Stimulated activated CD8-positive, alpha-beta memory T cell treated with anti-CD3 and anti-CD28 coated beads, Interleukin-4, amount 100 ng/mL, for 48 hours (primary cell): Measurements from ENCODE around the gene LRIT1.
"Not testable (repeated sequence)": the region's sequence is repeated elsewhere in the genome, so short reads cannot be mapped to it uniquely, and the experiment has no call there.

Source experiments
- DNase-seq: peaks from one replicate; pipeline ENCODE4 v3.0.0-alpha.2; 2020

The LRIT1 gene, protein sequence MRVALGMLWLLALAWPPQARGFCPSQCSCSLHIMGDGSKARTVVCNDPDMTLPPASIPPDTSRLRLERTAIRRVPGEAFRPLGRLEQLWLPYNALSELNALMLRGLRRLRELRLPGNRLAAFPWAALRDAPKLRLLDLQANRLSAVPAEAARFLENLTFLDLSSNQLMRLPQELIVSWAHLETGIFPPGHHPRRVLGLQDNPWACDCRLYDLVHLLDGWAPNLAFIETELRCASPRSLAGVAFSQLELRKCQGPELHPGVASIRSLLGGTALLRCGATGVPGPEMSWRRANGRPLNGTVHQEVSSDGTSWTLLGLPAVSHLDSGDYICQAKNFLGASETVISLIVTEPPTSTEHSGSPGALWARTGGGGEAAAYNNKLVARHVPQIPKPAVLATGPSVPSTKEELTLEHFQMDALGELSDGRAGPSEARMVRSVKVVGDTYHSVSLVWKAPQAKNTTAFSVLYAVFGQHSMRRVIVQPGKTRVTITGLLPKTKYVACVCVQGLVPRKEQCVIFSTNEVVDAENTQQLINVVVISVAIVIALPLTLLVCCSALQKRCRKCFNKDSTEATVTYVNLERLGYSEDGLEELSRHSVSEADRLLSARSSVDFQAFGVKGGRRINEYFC

DNA sequence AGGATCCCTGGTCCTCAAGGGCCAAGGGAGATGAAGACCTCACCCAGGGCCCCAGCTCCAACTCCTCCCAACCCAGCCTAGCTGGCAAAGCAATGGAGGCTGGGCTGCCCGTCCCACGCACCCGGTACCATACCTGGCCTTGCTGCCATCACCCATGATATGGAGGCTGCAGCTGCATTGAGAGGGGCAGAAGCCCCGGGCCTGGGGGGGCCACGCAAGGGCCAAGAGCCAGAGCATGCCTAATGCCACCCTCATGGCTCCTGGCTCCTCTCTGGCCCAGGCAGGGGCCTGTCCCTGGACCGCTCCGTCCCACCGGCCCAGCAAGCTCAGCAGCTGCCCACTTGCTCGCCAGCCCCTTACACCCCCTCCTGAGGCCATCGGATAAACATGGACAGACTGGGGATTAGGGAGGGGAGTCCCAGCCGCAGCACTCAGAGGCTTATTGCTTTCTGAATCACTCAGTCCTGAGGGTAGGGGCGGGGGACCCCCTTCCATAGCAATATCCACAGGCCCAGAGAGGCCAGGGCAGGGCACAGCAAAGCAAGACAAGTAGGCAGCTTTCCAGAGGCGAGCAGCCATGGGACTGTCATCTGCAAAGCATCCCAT lies at the start of gene LRIT1:
LRIT1 (minus strand) TSS at position 362 of the 606 bp plus-strand sequence; CDS start at position 255, 107 bp downstream.
- DNase-seq, result no peak

DNA sequence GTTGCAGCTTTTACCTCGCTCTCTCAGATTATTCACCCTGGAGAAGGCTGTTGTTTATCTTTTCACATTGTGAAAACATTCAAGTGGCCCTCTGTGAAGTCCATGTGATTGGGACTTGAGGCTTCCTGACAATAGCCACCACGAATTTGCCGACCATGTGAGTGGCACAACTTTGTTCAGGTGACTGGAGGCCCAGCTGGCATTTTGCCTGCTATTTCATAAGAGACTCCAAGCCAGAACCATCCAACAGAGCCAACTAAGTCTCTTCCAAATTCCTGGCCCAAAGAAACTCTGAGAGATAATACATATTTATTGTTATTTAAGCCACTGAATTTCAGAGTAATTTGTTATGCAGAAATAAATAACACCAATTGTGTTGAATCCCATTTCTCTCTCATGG lies 48.9 kb upstream of the LRIT1 start:
- DNase-seq, result no peak

DNA sequence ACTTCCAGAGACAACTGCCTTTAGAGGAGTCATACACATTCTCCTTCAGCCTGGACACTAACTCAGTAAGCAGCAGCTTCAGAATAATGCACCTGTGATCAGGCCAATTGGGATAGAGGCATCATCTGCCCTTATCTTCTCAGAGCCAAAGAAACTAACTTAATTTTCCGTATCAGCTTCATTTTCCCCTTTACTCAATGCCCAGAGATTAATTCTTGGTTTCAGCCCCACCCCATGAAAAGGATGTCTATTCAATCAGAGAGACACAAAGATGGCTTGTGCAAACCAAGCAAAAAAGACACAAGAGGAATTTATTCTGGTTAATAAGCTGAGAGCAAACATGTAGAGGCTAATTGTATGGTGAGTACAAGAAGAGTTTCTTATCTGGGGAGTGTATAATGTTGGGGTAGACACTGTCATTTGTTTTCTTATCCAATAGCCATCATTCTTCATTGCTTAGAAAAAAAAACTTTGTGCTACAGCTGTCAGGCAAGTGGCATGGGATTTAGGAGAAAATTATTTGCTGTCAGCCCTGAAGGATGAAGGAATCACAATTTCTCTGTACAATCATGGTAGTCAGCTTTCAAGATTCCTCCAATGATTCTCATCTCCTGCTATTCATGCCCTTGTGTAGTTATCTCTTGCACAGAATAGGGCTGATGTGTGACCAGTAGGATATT lies 48.3 kb upstream of the LRIT1 start:
- no peak for DNase-seq

DNA sequence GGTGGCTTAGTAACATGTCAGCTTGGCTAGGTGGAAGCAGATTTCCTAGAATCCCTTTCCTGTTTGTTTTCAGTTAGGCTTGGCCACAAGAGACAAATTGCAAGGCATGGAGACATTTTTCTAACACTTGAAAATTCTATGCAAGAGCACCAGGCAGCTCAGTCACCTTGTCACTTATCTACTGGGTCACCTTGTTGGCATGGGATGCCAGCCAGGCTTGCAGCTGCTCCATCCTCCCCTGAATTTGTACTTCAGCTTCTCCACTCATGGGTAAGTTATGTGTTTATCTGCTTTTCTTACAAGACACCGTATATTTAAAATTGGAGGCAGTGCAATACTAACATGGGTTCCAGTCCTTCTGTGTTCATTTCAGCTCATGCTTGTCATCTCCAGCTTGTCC lies 46.8 kb upstream of the LRIT1 start:
- no peak for DNase-seq

DNA sequence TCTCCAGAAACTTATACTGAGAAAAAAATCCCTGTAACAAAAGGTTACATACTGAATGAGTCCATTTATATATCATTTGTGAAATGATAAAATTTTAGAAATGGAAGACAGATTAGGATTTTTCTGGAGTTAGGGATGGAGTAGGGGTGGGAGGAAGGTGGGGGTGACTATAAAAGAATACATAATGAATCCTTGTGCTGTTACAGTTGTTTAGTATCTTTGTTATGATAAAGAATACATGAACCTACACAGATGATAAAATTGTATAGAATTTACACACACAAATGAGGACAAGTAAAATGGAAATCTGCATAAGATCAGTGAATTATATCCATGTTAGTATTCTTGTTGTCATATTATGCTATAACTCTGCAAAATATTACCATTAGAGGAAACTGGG lies 45.3 kb upstream of the LRIT1 start:
- DNase-seq, result no peak

DNA sequence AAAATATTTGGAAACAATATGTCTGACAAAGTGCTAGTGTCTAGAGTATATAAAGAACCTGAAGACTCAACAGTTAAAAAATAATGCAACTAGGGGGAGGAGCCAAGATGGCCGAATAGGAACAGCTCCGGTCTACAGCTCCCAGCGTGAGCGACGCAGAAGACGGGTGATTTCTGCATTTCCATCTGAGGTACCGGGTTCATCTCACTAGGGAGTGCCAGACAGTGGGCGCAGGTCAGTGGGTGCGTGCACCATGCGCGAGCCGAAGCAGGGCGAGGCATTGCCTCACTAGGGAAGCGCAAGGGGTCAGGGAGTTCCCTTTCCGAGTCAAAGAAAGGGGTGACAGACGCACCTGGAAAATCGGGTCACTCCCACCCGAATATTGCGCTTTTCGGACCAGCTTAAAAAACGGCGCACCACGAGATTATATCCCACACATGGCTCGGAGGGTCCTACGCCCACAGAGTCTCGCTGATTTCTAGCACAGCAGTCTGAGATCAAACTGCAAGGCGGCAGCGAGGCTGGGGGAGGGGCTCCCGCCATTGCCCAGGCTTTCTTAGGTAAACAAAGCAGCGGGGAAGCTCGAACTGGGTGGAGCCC lies 38.6 kb upstream of the LRIT1 start:
- DNase-seq, result not testable (repeated sequence)

DNA sequence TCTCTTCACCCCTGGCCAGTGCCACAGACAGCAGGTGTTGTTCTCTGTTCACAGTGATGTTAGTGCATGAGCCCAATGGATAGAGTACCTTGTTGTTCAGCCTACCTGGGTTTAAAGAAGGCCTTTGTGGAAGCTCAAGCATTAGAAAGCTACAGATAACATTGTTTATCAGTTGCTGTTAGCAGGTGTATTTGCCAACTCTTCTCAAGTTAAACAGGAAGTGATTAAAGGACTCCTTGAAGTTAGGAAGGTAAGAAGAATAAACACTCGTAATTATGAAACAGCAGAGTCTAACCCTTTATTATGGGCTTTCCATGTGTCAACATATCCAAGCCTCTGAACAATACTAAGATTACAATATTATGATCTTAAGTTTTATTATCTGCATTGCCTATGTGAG lies 29.4 kb upstream of the LRIT1 start:
- DNase-seq, result no peak

DNA sequence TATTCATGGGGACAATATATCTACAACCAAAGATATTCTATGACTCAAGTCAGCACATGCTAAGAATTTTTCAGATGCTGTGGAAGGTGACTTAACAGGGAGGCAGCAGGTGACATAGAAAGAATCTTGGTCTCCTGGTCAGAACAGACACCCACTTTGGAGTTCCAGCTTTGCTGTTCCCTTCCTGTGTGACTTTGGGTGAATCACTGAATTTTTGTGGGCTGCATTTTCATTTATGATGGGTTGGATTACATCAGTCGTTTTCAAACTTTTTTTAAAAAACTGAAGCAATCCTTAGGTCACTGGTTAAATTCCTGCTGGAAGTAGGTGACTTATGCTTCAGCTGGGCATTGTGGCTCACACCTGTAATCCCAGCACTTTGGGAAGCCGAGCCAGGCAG lies 28.4 kb upstream of the LRIT1 start:
- no peak for DNase-seq

DNA sequence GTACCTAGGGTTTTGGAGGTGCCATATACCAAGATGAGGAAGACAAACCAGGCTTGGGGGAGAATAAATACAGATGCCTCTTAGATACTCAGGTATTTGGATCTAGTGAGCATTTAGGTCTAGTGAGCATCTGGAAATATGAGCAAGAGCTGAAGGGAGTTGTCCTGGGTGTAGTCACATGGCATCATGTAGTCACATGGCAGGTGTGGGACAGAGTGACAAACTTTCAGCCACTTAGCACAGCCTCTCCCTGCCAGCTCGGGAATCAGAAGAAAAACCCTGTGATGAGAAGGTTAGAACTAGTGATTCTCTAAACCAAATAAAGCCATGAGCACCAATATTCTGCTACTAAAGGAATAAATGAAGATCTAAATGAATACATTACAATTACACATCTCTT lies 27.8 kb upstream of the LRIT1 start:
- no peak for DNase-seq

DNA sequence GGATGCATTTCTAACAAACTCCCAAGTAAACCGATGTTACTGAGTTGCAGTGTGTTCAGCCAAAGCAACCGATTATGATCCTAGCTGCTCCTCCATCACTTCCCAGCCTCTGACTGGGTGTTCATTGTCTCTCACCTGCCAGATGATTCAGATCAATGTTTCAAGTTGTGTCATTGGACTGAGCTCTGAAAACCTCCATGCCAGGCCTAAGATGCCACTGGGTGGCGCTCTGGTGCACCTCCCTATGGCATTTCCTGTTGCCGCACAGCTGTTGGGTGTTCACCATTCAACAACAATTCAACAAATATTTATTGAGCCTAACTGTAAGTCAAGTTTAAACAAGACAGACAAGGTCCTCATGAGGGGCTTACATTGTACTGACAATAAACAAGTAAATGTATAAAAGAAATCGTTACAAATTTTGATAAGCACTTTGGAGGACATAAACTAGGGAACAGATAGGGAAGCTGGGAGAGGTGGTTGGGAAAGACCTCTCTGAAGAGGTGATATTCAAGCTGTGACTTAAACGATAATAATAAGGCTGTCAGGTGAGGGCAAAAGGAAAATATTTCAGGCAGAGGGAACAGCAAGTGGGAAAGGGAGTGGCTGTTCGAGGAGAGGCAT lies 26.3 kb upstream of the LRIT1 start:
- peak; percentile 90 for DNase-seq

DNA sequence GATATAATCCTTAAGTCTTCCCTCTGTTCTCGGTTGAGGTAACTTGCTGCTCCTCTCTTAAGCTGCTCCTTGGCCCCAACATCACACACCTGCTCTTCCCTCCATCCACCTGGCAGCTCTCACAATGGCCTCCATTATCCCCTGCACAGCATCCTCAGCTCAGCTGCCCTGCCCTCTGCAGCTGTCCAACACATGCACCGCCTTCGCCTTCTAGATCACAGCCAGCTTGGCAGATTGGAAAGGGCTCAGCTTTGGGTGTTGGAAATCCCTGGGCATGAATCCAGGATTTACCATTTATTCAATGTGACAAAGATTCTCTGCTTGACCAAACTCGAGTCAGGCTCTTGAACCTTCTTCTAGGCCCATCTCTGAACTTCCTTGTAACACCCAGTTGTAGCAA lies 24.1 kb upstream of the LRIT1 start:
- no peak for DNase-seq

DNA sequence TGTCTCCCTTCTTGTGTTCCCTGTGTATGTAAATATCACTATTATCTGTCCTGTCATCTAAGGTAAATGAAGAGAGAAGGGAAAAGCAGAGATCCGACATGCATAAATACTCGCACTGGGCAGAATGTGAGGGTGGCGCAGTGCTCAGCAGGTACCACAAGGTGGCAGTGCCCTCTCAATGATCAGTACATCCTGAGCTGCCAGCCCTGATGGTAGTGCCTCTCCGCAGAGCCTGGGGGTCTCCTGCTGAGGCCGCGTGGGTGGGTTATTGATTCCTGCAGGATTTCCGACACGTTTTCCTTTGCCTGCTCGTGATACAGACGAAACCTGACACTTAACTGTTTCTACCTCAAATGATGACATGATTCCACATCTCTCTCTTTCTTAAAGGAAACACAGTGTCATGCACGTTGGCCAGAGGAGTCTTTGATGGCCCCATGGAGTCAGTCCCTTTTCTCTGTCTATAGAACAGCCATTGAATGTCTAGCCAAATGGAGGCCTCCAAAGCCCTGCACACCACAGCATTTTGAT lies 23.3 kb upstream of the LRIT1 start:
- peak; percentile 84 for DNase-seq

DNA sequence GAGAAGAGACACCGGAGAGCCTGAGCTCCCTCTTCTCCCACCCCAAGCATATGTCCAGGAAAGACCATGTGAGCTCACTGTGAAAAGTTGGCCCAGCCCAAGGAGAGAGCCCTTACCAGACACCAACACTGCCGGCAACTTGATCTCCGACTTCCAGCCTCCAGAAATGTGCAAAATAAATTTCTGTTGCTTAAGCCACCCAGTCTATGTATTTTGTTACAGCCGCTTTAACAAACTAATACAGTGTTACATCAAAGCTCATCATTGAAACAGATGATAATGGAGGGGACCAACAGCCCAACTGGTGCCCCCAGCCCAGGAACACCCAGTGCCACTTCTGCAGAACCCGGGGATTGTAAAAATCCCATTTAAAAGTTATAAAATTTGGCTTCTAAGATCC lies 22.4 kb upstream of the LRIT1 start:
- DNase-seq, result no peak

DNA sequence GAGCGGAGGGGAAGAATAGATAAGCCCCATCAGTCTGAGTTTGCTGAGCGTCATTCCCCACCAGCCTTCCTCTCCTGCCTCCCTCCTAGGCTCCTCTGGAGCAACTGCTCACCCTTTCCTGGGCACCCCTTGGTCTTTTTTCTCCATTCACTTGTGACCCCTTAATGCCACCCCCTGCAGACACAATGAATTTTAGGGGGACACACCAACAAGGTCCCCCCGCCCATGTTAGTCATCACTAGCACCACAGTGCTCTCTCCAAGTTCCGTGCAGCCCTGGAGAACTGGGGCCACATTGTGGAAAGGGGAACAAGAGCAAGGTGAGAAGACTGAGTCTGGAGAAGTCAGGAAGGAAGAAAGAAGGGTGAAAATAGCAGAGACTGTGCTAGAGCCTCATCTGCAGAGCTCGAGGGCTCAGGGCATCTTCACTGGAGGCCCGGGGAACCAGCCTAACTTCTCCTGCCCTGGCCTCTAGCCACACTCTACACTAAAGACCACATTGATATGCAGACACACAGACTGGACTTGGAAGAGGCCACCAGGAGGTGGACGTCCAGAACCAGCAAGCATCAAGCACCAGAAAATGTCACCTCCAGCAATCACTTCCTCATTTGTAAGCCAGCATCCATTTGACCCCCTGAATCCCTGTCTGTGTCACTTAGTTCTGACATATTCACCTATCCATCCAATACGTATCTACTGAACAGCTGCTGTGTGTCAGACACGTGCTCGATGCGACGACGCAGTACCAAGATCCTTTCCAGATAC lies 21.0 kb upstream of the LRIT1 start:
- no peak for DNase-seq

DNA sequence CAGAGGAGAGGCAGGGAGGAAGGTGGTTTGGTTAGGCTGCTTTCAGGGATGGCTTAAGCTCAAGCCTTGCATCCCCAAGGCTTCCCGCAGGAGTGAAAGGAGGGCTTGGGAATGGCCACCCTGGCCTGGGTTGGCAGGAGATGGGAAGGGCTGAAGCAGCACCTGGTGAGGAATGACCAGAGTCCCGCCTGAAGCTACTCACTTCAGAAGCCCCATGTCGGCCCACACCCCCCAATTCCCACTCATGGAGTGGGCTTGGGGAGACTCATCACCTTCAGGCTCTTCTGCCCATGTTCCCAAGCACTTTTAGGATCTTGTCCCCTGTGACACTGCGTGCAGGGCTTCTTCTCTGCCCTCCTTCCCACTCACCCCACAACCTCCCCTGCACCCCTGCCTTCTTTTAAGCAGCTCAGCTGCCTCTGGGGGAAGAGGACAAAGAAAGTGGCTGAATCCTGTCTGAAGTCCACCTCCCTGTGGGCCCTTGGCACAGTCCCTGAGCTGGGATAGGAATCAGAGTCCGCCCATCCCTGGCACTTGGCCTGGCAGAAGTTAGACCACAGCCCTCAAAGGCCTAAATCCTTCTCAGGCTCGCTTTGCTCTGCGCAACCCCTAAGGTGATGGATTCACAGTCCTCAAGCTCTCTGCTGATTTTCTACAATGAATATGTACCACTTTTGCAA lies 20.0 kb upstream of the LRIT1 start:
- DNase-seq, result no peak

DNA sequence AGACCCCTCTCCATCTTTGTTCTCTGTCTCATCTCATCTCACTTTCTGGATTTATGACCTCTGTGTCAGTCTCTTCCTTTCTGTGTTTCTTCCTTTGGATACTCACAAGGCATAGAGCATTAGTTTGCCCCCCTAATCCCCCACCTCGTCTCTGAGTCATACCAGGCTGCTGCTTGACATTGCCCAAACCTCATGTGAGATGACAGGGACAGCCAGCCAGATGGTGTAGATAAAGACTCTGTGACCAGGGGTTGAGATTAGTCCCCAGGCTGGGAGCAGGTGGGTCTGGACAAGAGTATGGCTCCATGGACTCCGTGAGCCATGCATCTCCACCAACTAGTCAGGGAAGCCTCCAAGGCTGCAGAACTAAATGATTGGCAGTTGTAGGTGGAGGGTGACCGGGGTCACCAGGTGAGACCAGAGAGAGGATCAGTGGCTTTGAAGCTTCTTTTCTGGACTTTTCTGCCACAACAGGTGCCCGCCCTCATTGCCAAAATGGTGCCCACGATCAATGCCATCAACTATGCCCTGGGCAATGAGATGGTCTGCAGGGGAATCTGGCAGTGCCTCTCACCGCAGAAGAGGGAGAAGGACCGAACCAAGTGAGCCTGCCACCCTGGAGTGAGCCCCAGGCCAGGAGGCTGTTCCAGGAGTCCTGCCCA lies 16.8 kb upstream of the LRIT1 start:
- no peak for DNase-seq

DNA sequence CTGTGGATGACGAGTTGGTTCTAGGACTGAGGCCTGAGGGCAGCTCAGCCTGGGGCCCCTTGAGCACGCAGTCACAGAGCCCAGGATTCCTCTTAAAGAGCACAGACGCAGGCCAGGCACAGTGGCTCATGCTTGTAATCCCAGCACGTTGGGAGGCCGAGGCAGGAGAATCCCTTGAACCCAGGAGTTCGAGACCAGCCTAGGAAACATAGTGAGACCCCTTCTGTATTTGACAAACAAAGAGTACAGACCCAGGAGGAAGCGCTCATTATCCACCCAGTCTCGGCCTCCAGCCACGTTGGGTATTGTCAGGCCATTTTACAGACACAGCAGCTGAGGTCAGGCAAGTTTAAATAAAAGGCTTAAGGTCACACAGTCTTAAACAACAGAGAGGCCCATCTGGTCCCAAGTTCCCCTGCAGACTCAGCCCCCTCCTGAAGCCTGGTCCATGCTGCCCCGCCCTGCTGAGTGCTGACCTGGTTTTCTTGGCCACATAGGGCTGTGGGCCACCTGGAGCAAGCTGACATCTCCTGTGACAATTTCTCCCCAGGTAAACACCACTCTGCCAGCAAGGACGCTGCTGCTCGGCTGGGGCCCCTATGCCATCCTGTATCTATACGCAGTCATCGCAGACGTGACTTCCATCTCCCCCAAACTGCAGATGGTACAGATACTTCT lies 16.1 kb upstream of the LRIT1 start:
- no peak for DNase-seq

DNA sequence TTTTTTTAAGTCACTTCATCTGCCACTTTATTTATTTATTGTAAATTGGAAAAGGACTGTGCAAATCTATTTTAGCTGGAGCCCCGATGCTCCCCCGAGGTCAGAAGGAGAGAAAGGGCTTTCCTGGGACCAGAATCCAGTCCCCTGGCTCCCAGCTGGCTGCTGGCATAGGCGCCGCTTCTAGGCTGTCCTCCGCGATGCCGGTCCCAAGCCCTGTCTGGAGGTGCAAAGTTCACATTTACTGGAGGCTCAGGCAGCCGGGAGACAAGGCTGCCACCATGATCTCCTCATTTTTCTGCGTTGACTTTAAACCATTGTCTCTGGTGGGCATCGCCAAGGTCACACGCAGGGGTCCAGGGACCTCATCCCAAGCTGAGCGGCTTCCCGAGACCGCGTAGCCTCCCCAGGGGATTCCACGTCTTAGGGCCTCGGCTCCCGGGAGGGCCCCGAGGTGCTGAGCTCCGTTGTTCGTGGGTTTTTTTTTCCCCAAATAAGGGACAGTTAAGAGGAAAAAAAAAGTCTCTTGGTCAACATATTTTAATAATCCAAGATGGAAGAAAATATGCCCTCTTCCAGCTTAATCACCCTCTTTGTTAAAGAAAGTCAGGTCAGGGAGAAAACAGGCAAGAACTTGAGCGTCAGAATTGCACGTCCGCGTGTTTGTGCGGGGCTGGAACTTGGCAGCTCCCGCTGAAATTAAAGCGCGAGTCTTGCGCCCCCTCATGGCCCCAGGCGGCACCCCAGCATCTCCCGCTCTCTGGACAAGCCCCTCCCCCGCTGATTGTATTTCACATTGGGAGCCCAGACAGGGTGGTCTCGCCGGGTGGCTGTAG lies 15.4 kb upstream of the LRIT1 start:
- DNase-seq, result peak; percentile 80
